WERI-Rb-1 (cell line): ENCODE data around the gene GPAT2.
"Not testable (repeated sequence)": the region's sequence is repeated elsewhere in the genome, so short reads cannot be mapped to it uniquely, and the experiment has no call there.

Experiments used
- DNase-seq: peaks from one replicate; pipeline ENCODE4 v3.0.0-alpha.2; 2020
- H3K27ac ChIP-seq: fragments of 250-450 bp; sonication (Bioruptor Pico); 2 replicates; pipeline ENCODE4 v1.5.1; 2020; ENCODE audit warnings: mild to moderate bottlenecking, moderate library complexity
- H3K27me3 ChIP-seq: fragments of 250-450 bp; sonication (Bioruptor Pico); 2 replicates; pipeline ENCODE4 v1.5.1; 2021; ENCODE audit warnings: mild to moderate bottlenecking, low read depth, moderate library complexity; ENCODE audit not compliant: insufficient read depth, severe bottlenecking
- H3K36me3 ChIP-seq: fragments of 250-450 bp; sonication (Bioruptor Pico); 2 replicates; pipeline ENCODE4 v1.5.1; 2020; ENCODE audit warnings: mild to moderate bottlenecking, moderate library complexity
- H3K4me3 ChIP-seq: 2 replicates; pipeline ENCODE4 v1.5.1; 2011; ENCODE audit warnings: low read depth, mild to moderate bottlenecking, control low read depth, low read length
- H3K9me3 ChIP-seq: fragments of 250-450 bp; sonication (Bioruptor Pico); 2 replicates; pipeline ENCODE4 v1.5.1; 2021; ENCODE audit warnings: mild to moderate bottlenecking, moderate library complexity; ENCODE audit not compliant: severe bottlenecking
- TF ChIP-seq, protein P1 (sequence below): IDR thresholded peaks from 2 replicates; pipeline ENCODE4 v1.5.1; 2011; ENCODE audit warnings: low read depth, mild to moderate bottlenecking, control low read depth, inconsistent platforms, low read length

Gene GPAT2, protein sequence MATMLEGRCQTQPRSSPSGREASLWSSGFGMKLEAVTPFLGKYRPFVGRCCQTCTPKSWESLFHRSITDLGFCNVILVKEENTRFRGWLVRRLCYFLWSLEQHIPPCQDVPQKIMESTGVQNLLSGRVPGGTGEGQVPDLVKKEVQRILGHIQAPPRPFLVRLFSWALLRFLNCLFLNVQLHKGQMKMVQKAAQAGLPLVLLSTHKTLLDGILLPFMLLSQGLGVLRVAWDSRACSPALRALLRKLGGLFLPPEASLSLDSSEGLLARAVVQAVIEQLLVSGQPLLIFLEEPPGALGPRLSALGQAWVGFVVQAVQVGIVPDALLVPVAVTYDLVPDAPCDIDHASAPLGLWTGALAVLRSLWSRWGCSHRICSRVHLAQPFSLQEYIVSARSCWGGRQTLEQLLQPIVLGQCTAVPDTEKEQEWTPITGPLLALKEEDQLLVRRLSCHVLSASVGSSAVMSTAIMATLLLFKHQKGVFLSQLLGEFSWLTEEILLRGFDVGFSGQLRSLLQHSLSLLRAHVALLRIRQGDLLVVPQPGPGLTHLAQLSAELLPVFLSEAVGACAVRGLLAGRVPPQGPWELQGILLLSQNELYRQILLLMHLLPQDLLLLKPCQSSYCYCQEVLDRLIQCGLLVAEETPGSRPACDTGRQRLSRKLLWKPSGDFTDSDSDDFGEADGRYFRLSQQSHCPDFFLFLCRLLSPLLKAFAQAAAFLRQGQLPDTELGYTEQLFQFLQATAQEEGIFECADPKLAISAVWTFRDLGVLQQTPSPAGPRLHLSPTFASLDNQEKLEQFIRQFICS

DNA sequence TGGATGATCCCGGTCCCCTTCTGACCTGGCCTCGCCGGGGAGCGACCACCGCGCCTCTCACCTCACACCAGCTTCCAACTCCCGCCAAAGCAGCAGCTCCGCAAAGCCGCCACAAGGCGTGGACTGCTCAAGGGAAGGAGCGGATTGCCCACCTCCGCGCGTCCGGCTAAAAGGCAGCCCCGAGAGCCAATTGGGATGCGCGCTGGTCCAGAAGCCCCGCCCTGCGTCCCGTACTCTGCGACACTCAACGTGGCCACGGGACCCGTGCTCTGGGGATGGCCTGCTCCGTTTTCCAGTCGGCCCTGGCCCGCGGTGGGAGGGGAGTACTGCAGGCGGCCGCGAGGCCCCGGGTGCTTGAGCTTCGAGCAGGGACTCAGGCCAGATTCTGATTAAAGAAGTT, at the start of gene GPAT2:
TSS of gene GPAT2 (minus strand) at position 125 of the 400 bp plus-strand sequence. CDS start 2,557 bp downstream, outside the sequence.
- H3K36me3 ChIP-seq, H3K4me3 ChIP-seq, H3K27ac ChIP-seq, H3K9me3 ChIP-seq, H3K27me3 ChIP-seq, DNase-seq: not testable (repeated sequence)

DNA sequence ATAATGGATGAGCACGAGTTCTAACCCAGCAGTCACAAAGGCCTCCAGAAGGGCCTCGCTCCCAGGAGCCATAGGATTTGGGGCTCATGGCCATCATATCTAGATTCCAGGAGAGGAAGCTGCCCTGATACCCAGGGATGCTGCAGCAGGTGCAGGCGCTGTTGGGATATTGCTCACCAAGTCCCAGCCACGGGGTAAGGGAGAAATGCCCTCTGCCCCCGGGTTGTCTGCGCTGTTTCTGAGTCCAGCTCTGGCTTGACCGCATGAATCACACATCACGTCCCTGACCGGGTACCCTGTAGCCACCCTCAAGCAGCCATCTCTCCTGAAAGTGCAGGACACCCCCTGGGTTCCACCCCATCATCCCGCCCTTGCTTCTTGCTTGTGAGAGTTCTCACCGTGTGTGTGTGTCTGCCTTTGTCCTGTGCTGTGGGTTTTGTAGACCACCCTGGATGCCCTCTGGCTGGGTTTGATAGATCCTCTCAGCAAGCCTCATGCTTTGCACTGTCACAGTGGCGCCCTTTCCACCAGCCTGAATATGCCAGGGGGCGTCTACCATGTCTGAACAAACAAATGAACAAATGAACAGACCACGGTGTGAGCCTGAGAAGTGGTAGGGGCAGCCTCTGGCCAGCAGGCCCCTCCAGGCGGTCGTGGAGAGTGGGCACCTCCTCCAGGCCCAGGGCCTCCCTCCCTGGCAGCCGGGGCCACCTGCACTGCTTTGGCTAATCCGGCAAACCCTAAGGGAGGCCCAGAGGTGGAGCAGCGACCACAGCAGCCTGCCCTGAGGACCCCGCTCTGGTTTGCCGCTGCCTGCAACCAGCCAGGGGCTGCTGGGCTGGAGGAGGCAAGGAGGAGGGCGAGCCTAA, 49.5 kb upstream of the GPAT2 start:
- H3K36me3 ChIP-seq: no peaks in the 10 kb centered on the region
- DNase-seq: no peak
- H3K27ac ChIP-seq: no peak overlapping the region
- H3K4me3 ChIP-seq: no peak overlapping the region
- TF ChIP-seq, protein P1, sequence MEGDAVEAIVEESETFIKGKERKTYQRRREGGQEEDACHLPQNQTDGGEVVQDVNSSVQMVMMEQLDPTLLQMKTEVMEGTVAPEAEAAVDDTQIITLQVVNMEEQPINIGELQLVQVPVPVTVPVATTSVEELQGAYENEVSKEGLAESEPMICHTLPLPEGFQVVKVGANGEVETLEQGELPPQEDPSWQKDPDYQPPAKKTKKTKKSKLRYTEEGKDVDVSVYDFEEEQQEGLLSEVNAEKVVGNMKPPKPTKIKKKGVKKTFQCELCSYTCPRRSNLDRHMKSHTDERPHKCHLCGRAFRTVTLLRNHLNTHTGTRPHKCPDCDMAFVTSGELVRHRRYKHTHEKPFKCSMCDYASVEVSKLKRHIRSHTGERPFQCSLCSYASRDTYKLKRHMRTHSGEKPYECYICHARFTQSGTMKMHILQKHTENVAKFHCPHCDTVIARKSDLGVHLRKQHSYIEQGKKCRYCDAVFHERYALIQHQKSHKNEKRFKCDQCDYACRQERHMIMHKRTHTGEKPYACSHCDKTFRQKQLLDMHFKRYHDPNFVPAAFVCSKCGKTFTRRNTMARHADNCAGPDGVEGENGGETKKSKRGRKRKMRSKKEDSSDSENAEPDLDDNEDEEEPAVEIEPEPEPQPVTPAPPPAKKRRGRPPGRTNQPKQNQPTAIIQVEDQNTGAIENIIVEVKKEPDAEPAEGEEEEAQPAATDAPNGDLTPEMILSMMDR: no peak
- H3K9me3 ChIP-seq: peaks cover 3% of the 10 kb centered on the region
- H3K27me3 ChIP-seq: no peaks in the 10 kb centered on the region

DNA sequence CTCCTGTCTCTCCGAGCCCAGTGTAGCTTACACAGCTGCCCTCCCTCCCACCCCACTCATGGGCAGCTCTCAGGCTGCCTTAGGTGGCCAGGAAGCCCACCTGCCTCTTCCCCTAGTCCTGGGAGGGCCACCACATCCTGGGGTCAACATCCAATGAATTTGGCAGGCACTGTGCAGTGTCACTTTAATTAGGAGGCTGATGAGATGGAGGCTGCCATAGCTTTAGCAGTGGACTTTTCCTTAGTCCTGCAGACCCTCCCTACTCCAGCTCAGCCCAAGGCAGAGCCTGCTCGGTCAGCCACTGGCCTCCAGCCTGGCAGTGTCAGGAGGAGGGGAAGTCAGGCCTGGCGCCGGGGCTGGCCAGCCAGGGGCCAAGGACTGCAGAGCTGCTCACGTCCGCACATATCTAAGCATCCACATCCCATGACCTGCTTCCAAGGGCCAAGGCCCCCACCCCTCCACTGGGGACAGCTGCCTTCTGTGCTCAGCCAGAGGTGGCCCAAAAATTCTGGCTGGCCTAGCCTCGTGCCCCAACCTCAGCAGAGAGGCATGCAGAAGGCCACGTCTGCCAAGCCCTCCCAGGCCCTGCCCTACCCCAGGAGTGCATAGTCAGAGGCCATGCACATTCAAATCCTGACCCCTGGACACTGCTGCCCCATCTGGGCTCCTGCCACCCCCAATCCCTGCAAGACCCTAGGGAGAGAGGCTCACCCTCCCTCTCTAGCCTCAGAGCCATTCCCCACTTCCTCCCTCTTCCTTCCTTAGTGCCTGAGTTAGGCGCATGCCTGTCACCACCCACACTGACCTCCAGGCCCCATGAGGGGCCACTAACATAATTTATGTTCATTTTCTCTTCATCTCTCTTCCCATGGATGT, 48.6 kb upstream of the GPAT2 start:
- Histone ChIP-seq H3K27ac (no peak overlapping the region), H3K36me3 (no peaks in the 10 kb centered on the region), H3K4me3 (no peak overlapping the region), H3K27me3 (no peaks in the 10 kb centered on the region), H3K9me3 (peaks cover 3% of the 10 kb centered on the region)
- TF ChIP-seq, protein P1: no peak
- no peak for DNase-seq

DNA sequence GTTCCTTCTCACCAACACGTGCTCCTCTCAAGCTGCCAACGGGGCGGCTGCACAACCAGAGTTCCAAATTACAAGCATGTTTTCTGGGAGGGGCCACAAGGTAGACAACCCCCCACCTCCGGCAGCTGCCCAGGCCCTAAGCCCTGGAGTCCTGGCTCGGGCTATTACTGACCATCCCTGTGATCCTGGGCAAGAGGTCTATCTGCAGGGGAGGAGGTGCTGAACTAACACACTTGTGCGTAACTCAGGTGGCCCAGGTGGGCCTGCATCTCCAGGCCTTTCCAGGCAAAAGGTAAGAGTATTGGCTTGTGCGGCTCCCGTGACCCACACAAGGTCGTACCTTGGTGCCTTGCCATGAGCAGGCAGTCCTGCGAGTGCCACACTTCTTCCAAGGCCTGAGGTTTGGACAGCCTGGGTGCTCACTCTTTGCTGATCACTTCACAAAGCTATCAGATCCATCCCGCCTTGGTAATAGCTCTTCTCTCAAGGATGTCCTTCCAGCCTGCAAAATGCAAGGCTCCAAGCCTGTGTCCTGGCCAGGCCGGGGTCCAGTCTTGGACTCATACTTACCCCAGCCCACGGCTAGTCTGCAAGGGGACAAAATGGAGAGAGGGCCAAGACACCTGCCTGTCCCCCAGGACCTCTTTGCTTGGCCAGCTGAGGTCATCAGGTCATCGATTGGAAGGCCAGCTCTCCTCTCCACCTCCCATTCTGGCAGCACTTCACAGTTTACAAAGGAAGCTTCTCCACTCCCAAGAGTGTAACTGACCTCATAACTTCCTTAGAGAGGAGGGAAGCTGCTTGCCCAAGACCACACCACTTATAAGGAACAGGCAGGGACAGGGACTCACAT, 47.7 kb upstream of the GPAT2 start:
- Histone ChIP-seq H3K27ac (no peak overlapping the region), H3K4me3 (no peak overlapping the region), H3K27me3 (no peaks in the 10 kb centered on the region), H3K9me3 (peaks cover 3% of the 10 kb centered on the region), H3K36me3 (no peaks in the 10 kb centered on the region)
- no peak for DNase-seq
- TF ChIP-seq, protein P1: no peak

DNA sequence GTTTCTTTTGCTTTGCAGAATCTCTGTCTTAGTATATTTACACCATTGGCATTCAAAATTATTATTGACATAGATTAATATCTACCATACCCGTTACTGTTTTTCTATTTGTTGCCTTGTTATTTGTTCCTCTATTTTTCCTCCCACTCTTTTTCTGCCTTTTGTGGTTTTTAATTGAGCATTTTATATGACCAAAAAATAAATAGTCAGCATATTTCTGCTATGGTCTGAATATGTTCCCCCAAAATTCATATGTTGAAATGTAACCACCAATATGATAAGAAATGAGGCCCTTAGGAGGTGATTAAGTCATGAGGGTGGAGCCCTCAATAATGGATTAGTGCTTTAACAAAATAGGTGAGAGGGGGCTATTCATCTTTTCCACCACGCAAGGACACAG, 46.3 kb upstream of the GPAT2 start:
- TF ChIP-seq, protein P1: no peak
- Histone ChIP-seq H3K4me3 (no peak overlapping the region), H3K27me3 (no peaks in the 10 kb centered on the region), H3K27ac (no peak overlapping the region), H3K9me3 (peaks cover 3% of the 10 kb centered on the region), H3K36me3 (no peaks in the 10 kb centered on the region)
- no peak for DNase-seq
